ENCODE data around the gene ASAP2.

ASAP2 gene

GRCh38 chr2:9307535-9307934, 100.9 kb downstream of the ASAP2 start:
- TF ChIP-seq POLR2AphosphoS5 (IDR thresholded peaks at IDR 0.05; ENCODE audit: low read depth) (no peak), SPI1 (IDR thresholded peaks at IDR 0.05; ENCODE audit: borderline replicate concordance, low read depth) (no peak), GABPA (IDR thresholded peaks at IDR 0.05; ENCODE audit: low read depth) (no peak)
- TF ChIP-seq, protein P1, sequence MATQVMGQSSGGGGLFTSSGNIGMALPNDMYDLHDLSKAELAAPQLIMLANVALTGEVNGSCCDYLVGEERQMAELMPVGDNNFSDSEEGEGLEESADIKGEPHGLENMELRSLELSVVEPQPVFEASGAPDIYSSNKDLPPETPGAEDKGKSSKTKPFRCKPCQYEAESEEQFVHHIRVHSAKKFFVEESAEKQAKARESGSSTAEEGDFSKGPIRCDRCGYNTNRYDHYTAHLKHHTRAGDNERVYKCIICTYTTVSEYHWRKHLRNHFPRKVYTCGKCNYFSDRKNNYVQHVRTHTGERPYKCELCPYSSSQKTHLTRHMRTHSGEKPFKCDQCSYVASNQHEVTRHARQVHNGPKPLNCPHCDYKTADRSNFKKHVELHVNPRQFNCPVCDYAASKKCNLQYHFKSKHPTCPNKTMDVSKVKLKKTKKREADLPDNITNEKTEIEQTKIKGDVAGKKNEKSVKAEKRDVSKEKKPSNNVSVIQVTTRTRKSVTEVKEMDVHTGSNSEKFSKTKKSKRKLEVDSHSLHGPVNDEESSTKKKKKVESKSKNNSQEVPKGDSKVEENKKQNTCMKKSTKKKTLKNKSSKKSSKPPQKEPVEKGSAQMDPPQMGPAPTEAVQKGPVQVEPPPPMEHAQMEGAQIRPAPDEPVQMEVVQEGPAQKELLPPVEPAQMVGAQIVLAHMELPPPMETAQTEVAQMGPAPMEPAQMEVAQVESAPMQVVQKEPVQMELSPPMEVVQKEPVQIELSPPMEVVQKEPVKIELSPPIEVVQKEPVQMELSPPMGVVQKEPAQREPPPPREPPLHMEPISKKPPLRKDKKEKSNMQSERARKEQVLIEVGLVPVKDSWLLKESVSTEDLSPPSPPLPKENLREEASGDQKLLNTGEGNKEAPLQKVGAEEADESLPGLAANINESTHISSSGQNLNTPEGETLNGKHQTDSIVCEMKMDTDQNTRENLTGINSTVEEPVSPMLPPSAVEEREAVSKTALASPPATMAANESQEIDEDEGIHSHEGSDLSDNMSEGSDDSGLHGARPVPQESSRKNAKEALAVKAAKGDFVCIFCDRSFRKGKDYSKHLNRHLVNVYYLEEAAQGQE (IDR thresholded peaks at IDR 0.05; ENCODE audit: insufficient replicate concordance, low read depth) = no peak
- TF ChIP-seq, protein P2, sequence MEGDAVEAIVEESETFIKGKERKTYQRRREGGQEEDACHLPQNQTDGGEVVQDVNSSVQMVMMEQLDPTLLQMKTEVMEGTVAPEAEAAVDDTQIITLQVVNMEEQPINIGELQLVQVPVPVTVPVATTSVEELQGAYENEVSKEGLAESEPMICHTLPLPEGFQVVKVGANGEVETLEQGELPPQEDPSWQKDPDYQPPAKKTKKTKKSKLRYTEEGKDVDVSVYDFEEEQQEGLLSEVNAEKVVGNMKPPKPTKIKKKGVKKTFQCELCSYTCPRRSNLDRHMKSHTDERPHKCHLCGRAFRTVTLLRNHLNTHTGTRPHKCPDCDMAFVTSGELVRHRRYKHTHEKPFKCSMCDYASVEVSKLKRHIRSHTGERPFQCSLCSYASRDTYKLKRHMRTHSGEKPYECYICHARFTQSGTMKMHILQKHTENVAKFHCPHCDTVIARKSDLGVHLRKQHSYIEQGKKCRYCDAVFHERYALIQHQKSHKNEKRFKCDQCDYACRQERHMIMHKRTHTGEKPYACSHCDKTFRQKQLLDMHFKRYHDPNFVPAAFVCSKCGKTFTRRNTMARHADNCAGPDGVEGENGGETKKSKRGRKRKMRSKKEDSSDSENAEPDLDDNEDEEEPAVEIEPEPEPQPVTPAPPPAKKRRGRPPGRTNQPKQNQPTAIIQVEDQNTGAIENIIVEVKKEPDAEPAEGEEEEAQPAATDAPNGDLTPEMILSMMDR (IDR thresholded peaks at IDR 0.05; ENCODE audit: insufficient read depth, low read length) = no peak
- Histone ChIP-seq H3K27me3 (ENCODE audit: insufficient read depth, poor library complexity, severe bottlenecking) (no peaks in the 10 kb centered on the region), H3K27ac (replicated peaks) (no peak overlapping the region), H3K4me3 (replicated peaks; ENCODE audit: insufficient read depth, low read length) (no peak overlapping the region)
- no peak for DNase-seq (ENCODE audit: low read depth in 1 of 2, low spot score in 1 of 2)

DNA sequence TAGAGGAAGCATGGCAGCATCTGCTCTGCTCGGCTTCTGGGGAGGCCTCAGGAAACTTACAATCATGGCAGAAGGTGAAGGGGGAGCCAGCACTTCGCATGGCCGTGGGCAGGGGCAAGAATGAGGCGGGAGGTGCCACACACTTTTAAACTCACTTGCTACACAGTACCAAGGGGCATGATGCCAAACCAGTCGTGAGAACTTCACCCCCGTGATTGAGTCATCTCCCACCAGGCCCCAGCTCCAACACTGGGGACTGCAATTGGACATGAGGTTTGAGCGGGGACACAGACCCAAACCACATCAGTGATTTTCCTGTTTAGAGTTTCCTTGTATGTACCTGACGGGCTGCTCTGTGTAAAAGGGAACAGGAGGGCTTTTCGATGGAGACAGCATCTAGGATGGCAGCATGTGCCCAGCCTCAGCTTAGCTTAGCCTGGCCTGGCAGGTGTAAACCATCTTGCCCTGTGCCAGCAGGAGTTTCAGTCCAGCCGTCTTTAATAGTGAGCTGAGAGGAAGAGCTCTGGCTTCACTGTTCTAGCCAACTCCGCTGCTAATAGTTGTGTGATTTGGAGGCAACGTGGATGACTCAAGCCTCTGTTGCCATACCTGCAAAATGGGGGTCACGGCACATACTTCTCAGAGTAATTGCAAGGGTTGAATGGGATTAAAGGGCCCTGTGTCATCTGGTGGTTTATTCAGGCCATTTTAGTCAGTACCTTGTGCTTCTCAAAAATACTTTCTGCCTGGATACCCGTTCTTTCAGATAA, 101.8 kb downstream of the ASAP2 start:
- H3K4me3 ChIP-seq (replicated peaks; ENCODE audit: insufficient read depth, low read length) = no peak overlapping the region
- DNase-seq (ENCODE audit: low read depth in 1 of 2, low spot score in 1 of 2) = no peak
- H3K27me3 ChIP-seq (ENCODE audit: insufficient read depth, poor library complexity, severe bottlenecking) = no peaks in the 10 kb centered on the region
- TF ChIP-seq POLR2AphosphoS5 (IDR thresholded peaks at IDR 0.05; ENCODE audit: low read depth) (no peak), SPI1 (IDR thresholded peaks at IDR 0.05; ENCODE audit: borderline replicate concordance, low read depth) (no peak), GABPA (IDR thresholded peaks at IDR 0.05; ENCODE audit: low read depth) (no peak)
- TF ChIP-seq, protein P2 (IDR thresholded peaks at IDR 0.05; ENCODE audit: insufficient read depth, low read length) = no peak
- TF ChIP-seq, protein P1 (IDR thresholded peaks at IDR 0.05; ENCODE audit: insufficient replicate concordance, low read depth) = no peak
- H3K27ac ChIP-seq (replicated peaks) = no peak overlapping the region

GRCh38 chr2:9309147-9309546, 102.5 kb downstream of the ASAP2 start:
- TF ChIP-seq, protein P2 (IDR thresholded peaks at IDR 0.05; ENCODE audit: insufficient read depth, low read length) = no peak
- TF ChIP-seq POLR2AphosphoS5 (IDR thresholded peaks at IDR 0.05; ENCODE audit: low read depth) = no peak
- TF ChIP-seq GABPA (IDR thresholded peaks at IDR 0.05; ENCODE audit: low read depth) = no peak
- Histone ChIP-seq H3K4me3 (replicated peaks; ENCODE audit: insufficient read depth, low read length) (no peak overlapping the region), H3K27ac (replicated peaks) (no peak overlapping the region), H3K27me3 (ENCODE audit: insufficient read depth, poor library complexity, severe bottlenecking) (no peaks in the 10 kb centered on the region)
- no peak for DNase-seq (ENCODE audit: low read depth in 1 of 2, low spot score in 1 of 2)
